Hepatocyte (in vitro differentiated cells): ENCODE data around the gene SHC4.

ENCODE experiments used
- CTCF ChIP-seq: fragments of 200-600 bp; sonication (generic); IDR thresholded peaks from 2 replicates; pipeline ENCODE4 v1.5.1; 2016; ENCODE audit warnings: antibody characterized with exemption, mild to moderate bottlenecking; ENCODE audit not compliant: poor library complexity
- EZH2 ChIP-seq: fragments of 200-600 bp; sonication (generic); IDR thresholded peaks from 2 replicates; pipeline ENCODE4 v1.6.1; 2016; ENCODE audit warnings: antibody characterized with exemption, mild to moderate bottlenecking, borderline replicate concordance

DNA sequence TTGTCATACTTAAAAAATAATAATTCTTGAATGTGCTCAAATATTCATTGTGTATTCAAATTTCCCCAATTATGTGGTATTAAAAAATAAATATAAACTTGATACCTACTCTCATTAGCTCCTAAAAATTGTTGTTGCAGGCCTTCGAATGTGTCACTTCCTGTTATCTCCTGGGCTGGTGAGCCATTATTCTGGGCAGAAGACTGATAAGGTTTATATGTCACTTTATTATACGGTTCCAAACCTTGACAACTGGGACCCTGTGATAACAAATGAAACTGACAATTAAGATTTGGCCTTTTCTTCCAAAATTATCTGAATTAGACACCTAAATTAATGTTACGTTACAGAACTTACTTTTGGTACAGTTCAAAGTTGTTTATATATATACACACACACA lies 167.8 kb downstream of the SHC4 start:
- TF ChIP-seq CTCF = no peak
- no peak for TF ChIP-seq EZH2
